CD4-positive, alpha-beta memory T cell (primary cell): Measurements from ENCODE around the gene ATP6V1G2. TPM values are rescaled to one million over a fixed set of nuclear protein-coding genes. Genes with fewer than 3 reads are reported as not detected.

Experiments used
- CTCF ChIA-PET: fragments of 350-600 bp; sonication (Branson Sonifier 250); formaldehyde crosslinking; loops from one replicate; lab custom pipeline; 2021; ENCODE audit warnings: inconsistent platforms; ENCODE audit not compliant: partially characterized antibody; lab: Charles Lee
- POLR2A ChIA-PET: fragments of 350-600 bp; sonication (Branson Sonifier 250); formaldehyde crosslinking; loops from one replicate; lab custom pipeline; 2021; ENCODE audit not compliant: partially characterized antibody; lab: Charles Lee
- DNase-seq, 5 donors: peaks; one replicate each; pipeline versions ENCODE4 v3.0.0 to v3.0.0-alpha.2; 2020 to 2022; ENCODE audit warnings: mixed read lengths in 1 of 5
- H3K27ac ChIP-seq: one replicate; pipeline ENCODE4 v1.7.0; 2013; ENCODE audit warnings: low read depth, low read length
- H3K27me3 ChIP-seq: 2 replicates; pipeline ENCODE4 v1.7.0; 2013; ENCODE audit warnings: mild to moderate bottlenecking, low read length, moderate library complexity; ENCODE audit not compliant: insufficient read depth
- H3K36me3 ChIP-seq: 2 replicates; pipeline ENCODE4 v1.7.0; 2013; ENCODE audit warnings: mild to moderate bottlenecking, low read length, moderate library complexity; ENCODE audit not compliant: insufficient read depth
- H3K4me1 ChIP-seq: 2 replicates; pipeline ENCODE4 v1.7.0; 2013; ENCODE audit warnings: mild to moderate bottlenecking, low read length, moderate library complexity; ENCODE audit not compliant: insufficient read depth
- H3K4me3 ChIP-seq, 2 donors: one replicate each; pipeline ENCODE4 v1.7.0; 2013; ENCODE audit warnings: low read length in 2 of 2, mild to moderate bottlenecking in 1 of 2
- H3K9me3 ChIP-seq, 2 donors: one replicate each; pipeline ENCODE4 v1.7.0; 2013; ENCODE audit warnings: low read length in 2 of 2, control low read depth in 1 of 2; ENCODE audit not compliant: control insufficient read depth in 1 of 2
- H3K27ac Mint-ChIP-seq, 7 donors: one replicate each; pipeline ENCODE4 v1.8.0; 2020 to 2021; ENCODE audit warnings: mixed read lengths in 7 of 7, mild to moderate bottlenecking in 6 of 7, inconsistent platforms in 3 of 7, moderate library complexity in 3 of 7
- H3K27me3 Mint-ChIP-seq, 2 donors: one replicate each; pipeline ENCODE4 v1.8.0; 2020 to 2021; ENCODE audit warnings: mixed read lengths in 2 of 2
- H3K36me3 Mint-ChIP-seq, 2 donors: one replicate each; pipeline ENCODE4 v1.8.0; 2020 to 2021; ENCODE audit warnings: mixed read lengths in 2 of 2, inconsistent platforms in 1 of 2, mild to moderate bottlenecking in 1 of 2
- H3K4me1 Mint-ChIP-seq, 4 donors: one replicate each; pipeline ENCODE4 v1.8.0; 2020 to 2021; ENCODE audit warnings: mixed read lengths in 4 of 4, mild to moderate bottlenecking in 1 of 4
- H3K4me3 Mint-ChIP-seq, 8 donors: one replicate each; pipeline ENCODE4 v1.8.0; 2020 to 2021; ENCODE audit warnings: mixed read lengths in 8 of 8, mild to moderate bottlenecking in 7 of 8, moderate library complexity in 6 of 8, inconsistent platforms in 3 of 8
- H3K9me3 Mint-ChIP-seq, 8 donors: one replicate each; pipeline ENCODE4 v1.8.0; 2020 to 2021; ENCODE audit warnings: mixed read lengths in 8 of 8, mild to moderate bottlenecking in 5 of 8, inconsistent platforms in 3 of 8, moderate library complexity in 1 of 8
- intact Hi-C: fragments of 100-400 bp; cut with micrococcal nuclease; formaldehyde crosslinking; loops from one replicate; pipeline ENCODE4 v1.15.1; 2023
- polyA plus RNA-seq, 2 donors: library from polyadenylated mRNA; unstranded; fragments of 300-500 nt; fragmentation: Illumina TruSeq; gene quantifications; one replicate each; pipeline ENCODE4 v1.2.3, GENCODE V29; 2021
- total RNA-seq, 2 experiments: library from RNA; stranded (reverse); gene quantifications; one replicate each; pipeline ENCODE4 v1.2.3, GENCODE V29; 2021

Gene ATP6V1G2
- total and polyA plus RNA-seq, 4 experiments from 2014 or later, result 0.84 to 7.2 (median 3.5) TPM

DNA sequence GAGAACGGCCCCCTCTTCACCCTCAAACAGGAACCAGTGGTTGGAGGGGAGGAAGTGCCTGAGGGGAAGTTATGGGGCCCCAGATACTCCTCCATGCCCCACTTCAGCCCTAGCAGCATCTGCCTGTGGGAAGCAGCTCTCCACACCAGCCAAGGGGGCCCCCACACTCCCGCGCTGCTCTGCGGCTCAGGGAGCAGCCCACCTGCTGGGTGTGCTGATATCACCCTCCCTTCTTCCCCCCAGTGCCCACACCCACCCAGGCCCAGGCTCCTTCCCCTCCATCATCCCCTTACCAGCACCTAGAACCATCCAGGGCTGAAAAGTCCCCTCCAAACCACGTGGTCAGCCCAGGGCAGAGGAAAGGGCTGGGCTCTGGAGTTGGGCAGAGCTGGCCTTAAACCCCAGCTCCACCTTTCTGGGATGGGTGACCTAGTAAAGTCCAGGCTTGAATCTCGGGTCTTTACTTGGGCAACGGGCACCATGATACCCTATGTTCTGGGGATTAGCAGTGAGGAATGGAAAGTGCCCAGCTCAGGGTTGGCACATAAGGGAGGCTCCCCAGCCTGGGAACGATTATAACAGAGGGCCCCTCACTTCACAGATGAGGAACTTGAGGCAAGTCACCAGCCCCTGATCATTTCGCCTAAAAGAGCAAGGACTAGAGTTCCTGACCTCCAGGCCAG lies 40.3 kb upstream of the ATP6V1G2 start:
- H3K9me3 Mint-ChIP-seq, result peaks cover 0 to 2% (median 0%) of the 10 kb centered on the region in 8 donors
- no peaks in the 10 kb centered on the region for H3K27me3 Mint-ChIP-seq
- Histone ChIP-seq H3K27ac (peak overlapping the region; percentile 62), H3K36me3 (no peaks in the 10 kb centered on the region), H3K9me3 (no peaks in the 10 kb centered on the region), H3K4me1 (peaks cover 74% of the 10 kb centered on the region), H3K27me3 (no peaks in the 10 kb centered on the region), H3K4me3 (peak overlapping the region; percentile 7 to 17)
- DNase-seq, result peak in 4 of 5 donors; percentile 48 to 64 (median 49)
- H3K27ac Mint-ChIP-seq, result peak overlapping the region; percentile 92 to 98 (median 96)
- H3K4me3 Mint-ChIP-seq, result peak overlapping the region; percentile 72 to 91 (median 83)
- intact Hi-C loops, result no loop called here
- CTCF ChIA-PET, result interaction anchor here (1.1 to 19.9 kb wide), 4 partner anchors 6 to 92 kb away, joined by 3 to 962 read pairs (median 778); partner anchors contain the start of genes ATP6V1G2, LST1, LTB and NCR3
- POLR2A ChIA-PET, result interaction anchor here (0.8 to 52.5 kb wide), 5 partner anchors 4 to 1258 kb away, joined by 3 to 3597 read pairs (median 45); partner anchors contain the start of genes ATP6V1G2, BAG6, DDX39B and HSPA1B
- peaks cover 41 to 93% (median 68%) of the 10 kb centered on the region in 4 donors for H3K4me1 Mint-ChIP-seq
- H3K36me3 Mint-ChIP-seq, result peaks cover 16 to 18% of the 10 kb centered on the region in 2 donors

GRCh38 chr6:31586008-31586407 lies 39.6 kb upstream of the ATP6V1G2 start, which contains the start of gene LST1:
TSS of gene LST1 (plus strand) at chr6:31586277. CDS start at chr6:31587300, 1,023 bp downstream.
- no peaks in the 10 kb centered on the region for H3K36me3 ChIP-seq
- H3K27me3 ChIP-seq, result no peaks in the 10 kb centered on the region
- Mint-ChIP-seq H3K4me1 (peaks cover 41 to 95% (median 64%) of the 10 kb centered on the region in 4 donors), H3K27ac (peak within 1 kb of the TSS; percentile 92 to 98 (median 96)), H3K9me3 (peaks cover 0 to 2% (median 0%) of the 10 kb centered on the region in 8 donors), H3K4me3 (peak within 1 kb of the TSS; percentile 76 to 91 (median 83)), H3K36me3 (peaks cover 23 to 25% of the 10 kb centered on the region in 2 donors), H3K27me3 (no peaks in the 10 kb centered on the region)
- intact Hi-C loops, result no loop called here
- H3K4me1 ChIP-seq, result peaks cover 74% of the 10 kb centered on the region
- ChIA-PET POLR2A (interaction anchor here (0.8 to 52.5 kb wide), 6 partner anchors 3 to 1259 kb away, joined by 3 to 3597 read pairs (median 24); partner anchors contain the start of genes ATP6V1G2, BAG6, DDX39B and HSPA1A), CTCF (interaction anchor here (1.4 to 19.9 kb wide), 4 partner anchors 5 to 44 kb away, joined by 4 to 962 read pairs (median 778); partner anchors contain the start of genes ATP6V1G2, DDX39B, LST1 and LTB)
- H3K9me3 ChIP-seq, result no peaks in the 10 kb centered on the region
- DNase-seq, result no peak
- H3K27ac ChIP-seq, result peak within 1 kb of the TSS; percentile 62
- peak within 1 kb of the TSS; percentile 7 to 17 for H3K4me3 ChIP-seq

DNA sequence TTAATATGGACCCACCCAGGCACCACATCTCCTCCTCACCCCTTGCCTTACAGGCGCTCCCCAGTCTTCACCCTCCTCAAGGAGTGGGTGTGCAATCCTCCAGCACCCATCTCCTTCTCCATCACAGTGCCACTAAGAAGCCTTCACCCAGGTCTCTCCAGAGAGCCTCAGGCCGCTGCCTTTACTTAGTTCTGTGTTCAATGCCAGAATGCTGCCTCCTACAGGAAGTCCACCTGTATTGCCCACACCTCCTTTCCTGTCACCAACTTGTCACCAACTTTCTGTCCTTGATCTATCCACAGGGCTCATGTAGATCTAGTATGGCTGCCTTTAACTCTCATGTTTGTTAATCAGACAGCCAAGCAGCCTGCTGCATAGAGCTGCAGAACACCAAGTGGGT lies 39.1 kb upstream of the ATP6V1G2 start:
- Mint-ChIP-seq H3K36me3 (peaks cover 27 to 29% of the 10 kb centered on the region in 2 donors), H3K27me3 (no peaks in the 10 kb centered on the region), H3K27ac (peak overlapping the region; percentile 92 to 98 (median 96)), H3K4me3 (peak overlapping the region; percentile 74 to 91 (median 83)), H3K9me3 (peaks cover 0 to 2% (median 0%) of the 10 kb centered on the region in 8 donors), H3K4me1 (peaks cover 39 to 97% (median 62%) of the 10 kb centered on the region in 4 donors)
- H3K36me3 ChIP-seq, result no peaks in the 10 kb centered on the region
- no peaks in the 10 kb centered on the region for H3K9me3 ChIP-seq
- DNase-seq, result peak; percentile 56 to 66 (median 56)
- ChIA-PET CTCF (interaction anchor here (0.6 to 19.9 kb wide), 6 partner anchors 5 to 505 kb away, joined by 3 to 962 read pairs (median 324); partner anchors contain the start of genes ATP6V1G2, DDX39B, LST1 and LTB), POLR2A (interaction anchor here (0.8 to 52.5 kb wide), 6 partner anchors 3 to 1259 kb away, joined by 3 to 3597 read pairs (median 24); partner anchors contain the start of genes ATP6V1G2, BAG6, DDX39B and HSPA1A)
- no peaks in the 10 kb centered on the region for H3K27me3 ChIP-seq
- intact Hi-C loops, result no loop called here
- peak overlapping the region; percentile 62 for H3K27ac ChIP-seq
- peaks cover 74% of the 10 kb centered on the region for H3K4me1 ChIP-seq
- H3K4me3 ChIP-seq, result peak overlapping the region; percentile 7 to 17

DNA sequence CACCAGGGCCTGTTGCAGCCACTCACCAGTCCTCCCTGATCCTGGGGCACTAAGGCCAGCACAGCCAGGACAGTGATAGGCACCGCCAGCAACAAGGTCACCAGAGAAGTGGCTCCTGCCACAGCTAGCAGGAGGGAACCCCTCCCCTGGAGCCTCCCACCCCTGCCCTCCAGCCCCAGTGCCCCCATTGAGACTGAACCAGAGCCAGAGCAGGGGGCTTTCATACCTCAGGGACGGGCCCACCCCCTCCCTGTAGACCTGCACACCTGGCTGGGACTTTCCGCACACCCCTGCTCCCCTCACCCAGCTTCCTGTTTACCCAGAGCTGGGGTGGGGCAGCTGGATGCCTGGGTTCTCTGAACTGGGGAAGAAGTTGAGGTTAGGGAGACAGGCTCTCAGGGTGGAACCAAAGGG lies 35.8 kb upstream of the ATP6V1G2 start, which contains the start of gene LTB:
Gene LTB, minus strand, starts transcription at position 195 of the 414 bp plus-strand sequence. Its CDS starts 7 bp downstream, at position 188.
- Mint-ChIP-seq H3K36me3 (peaks cover 42 to 43% of the 10 kb centered on the region in 2 donors), H3K27ac (peak within 1 kb of the TSS; percentile 96 to 100 (median 99)), H3K4me3 (peak within 1 kb of the TSS; percentile 95 to 100 (median 99)), H3K9me3 (no peaks in the 10 kb centered on the region), H3K4me1 (peaks cover 40 to 95% (median 60%) of the 10 kb centered on the region in 4 donors), H3K27me3 (no peaks in the 10 kb centered on the region)
- POLR2A ChIA-PET, result interaction anchor here (0.6 to 52.5 kb wide), 28 partner anchors 0 to 1390 kb away, joined by 3 to 3597 read pairs (median 4); partner anchors contain the start of genes ATP6V1G2, BAG6, C6orf47 and DDX39B
- CTCF ChIA-PET, result interaction anchor here (0.8 to 19.7 kb wide), 10 partner anchors 9 to 248 kb away, joined by 3 to 962 read pairs (median 12); partner anchors contain the start of genes ATP6V1G2, DDX39B, HSPA1B and LST1
- Histone ChIP-seq H3K4me1 (peaks cover 79% of the 10 kb centered on the region), H3K9me3 (no peaks in the 10 kb centered on the region), H3K27ac (peak within 1 kb of the TSS; percentile 92), H3K4me3 (peak within 1 kb of the TSS; percentile 89 to 95), H3K36me3 (peaks cover 9% of the 10 kb centered on the region), H3K27me3 (no peaks in the 10 kb centered on the region)
- intact Hi-C loops, result loop anchor here (1.0 to 5.0 kb wide), 3 partner anchors 23 to 90 kb away; partner anchors contain the start of gene BAG6
- DNase-seq, result peak; percentile 70 to 85 (median 73)

DNA sequence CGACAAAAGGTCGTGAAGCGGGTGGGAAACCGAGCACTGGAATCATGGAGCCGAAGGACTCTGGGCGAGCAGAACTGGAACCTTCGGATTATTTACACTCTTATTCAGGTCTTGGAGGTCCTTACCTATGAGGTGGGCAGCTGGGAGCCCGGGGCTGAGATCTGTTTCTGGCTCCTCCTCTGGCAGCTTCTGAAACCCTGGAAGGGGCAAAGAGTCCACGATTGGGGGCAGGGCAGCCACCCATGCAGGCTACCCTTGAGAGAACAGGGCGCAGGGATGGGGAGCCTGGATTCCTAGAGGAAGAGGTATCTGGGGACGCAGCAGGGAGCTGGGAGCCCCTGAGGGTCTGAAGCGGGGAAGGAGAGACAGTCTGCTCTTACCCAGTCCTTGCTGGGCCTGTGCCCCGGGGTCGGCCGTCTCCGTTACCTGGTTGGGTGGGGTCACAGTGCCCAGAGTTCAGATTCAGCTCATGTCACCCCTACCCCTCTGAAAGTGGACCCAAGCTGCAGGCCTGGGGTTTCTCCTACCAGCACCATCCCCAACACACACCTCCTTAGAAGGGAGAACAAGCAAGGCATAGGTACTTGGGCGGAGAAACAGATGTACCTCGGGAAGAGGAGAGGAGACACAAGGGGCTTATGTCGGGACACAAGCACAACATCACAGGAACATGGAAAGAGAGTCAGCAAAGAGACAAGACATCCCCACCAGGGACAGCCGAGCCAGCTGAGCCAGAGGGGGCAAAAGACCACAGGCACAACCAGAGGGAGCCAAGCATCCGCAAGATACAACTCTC lies 35.2 kb upstream of the ATP6V1G2 start:
- Histone ChIP-seq H3K27me3 (no peaks in the 10 kb centered on the region), H3K9me3 (no peaks in the 10 kb centered on the region), H3K36me3 (peaks cover 12% of the 10 kb centered on the region), H3K4me3 (peak overlapping the region; percentile 89 to 95), H3K27ac (peak overlapping the region; percentile 92), H3K4me1 (peaks cover 78% of the 10 kb centered on the region)
- Mint-ChIP-seq H3K9me3 (no peaks in the 10 kb centered on the region), H3K27ac (peak overlapping the region; percentile 96 to 100 (median 99)), H3K4me1 (peaks cover 35 to 95% (median 58%) of the 10 kb centered on the region in 4 donors), H3K27me3 (no peaks in the 10 kb centered on the region), H3K4me3 (peak overlapping the region; percentile 95 to 100 (median 99)), H3K36me3 (peaks cover 48 to 49% of the 10 kb centered on the region in 2 donors)
- no peak for DNase-seq
- POLR2A ChIA-PET, result interaction anchor here (0.7 to 52.5 kb wide), 29 partner anchors 1 to 1637 kb away, joined by 3 to 3597 read pairs (median 5); partner anchors contain the start of genes ATP6V1G2, BAG6, C6orf47 and DDX39B
- CTCF ChIA-PET, result interaction anchor here (1.1 to 19.7 kb wide), 9 partner anchors 8 to 246 kb away, joined by 3 to 962 read pairs (median 16); partner anchors contain the start of genes ATP6V1G2, DDX39B, HSPA1B and LST1
- intact Hi-C loops, result loop anchor here (1.0 to 5.0 kb wide), 5 partner anchors 16 to 89 kb away; partner anchors contain the start of gene BAG6
